Fibroblast of upper back skin (primary cell): ENCODE measurements around the gene IL1RAPL2.
"Not testable (repeated sequence)": the region's sequence is repeated elsewhere in the genome, so short reads cannot be mapped to it uniquely, and the experiment has no call there.

ENCODE experiments used
- DNase-seq: peaks from one replicate; pipeline ENCODE4 v3.0.0-alpha.2; 2013

The IL1RAPL2 gene

DNA sequence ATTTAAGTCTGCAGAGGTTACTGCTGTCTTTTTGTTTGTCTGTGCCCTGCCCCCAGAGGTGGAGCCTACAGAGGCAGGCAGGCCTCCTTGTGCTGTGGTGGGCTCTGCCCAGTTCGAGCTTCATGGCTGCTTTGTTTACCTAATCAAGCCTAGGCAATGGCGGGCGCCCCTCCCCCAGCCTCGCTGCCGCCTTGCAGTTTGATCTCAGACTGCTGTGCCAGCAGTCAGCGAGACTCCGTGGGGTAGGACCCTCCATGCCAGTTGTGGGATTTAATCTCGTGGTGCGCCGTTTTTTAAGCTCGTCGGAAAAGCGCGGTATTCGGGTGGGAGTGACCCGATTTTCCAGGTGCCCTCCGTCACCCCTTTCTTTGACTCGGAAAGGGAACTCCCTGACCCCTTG is 111.5 kb downstream of the IL1RAPL2 start:
- DNase-seq = not testable (repeated sequence)

DNA sequence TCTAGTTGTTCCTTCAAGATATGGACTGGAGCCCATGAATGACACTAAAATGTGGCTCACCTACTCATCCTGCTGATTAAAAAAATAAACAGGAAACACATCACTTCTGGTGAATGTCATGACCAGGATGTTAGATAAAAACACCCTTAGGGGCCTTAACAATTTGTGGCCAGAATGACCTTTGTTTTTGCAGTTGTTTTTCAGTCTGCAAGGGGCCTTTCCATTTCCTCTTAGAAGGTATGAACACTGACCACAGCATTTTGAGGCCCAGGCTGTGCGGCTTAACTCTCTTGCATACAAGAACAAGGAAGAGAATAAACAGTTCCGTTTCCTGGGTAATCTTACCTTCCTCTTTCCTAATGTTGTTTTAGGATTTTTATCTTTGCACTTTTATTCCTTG is 113.2 kb downstream of the IL1RAPL2 start:
- DNase-seq = no peak

DNA sequence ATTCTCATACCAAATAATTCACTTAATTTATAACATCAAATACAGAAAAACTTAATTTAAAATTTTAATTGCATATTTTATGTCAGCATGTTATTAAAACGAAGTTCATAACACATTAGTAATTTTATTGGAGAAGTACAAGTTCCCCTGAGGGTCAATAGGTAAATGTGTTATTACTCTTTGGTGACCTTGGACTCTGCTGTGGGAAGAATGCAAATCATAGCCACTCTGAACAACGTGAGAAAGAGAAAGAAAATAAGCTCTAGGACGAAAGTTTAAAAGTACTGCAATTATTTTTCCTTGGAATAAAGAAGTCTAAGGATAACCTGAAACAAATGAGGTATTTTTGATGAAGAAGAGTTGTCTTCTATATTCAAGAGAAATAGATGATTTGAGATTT is 115.2 kb downstream of the IL1RAPL2 start:
- no peak for DNase-seq

- no peak for DNase-seq
Observed at GRCh38 chrX:104684077-104684476, 118.1 kb downstream of the IL1RAPL2 start.

DNA sequence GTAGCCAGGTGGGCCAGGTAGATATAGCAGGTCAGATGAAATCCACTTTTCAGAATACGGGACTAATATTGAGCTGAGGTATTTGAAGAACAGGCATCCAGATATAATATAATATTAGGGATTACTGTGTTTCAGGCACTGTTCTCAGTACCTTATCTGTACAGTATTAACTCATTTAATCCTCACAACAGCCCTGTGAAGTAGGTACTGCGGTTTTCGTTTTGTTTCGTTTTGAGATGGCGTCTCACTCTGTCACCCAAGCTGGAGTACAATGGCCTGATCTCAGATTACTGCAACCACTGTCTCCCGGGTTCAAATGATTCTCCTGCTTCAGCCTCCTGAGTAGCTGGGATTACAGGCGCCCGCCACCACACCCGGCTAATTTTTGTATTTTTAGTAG is 129.6 kb downstream of the IL1RAPL2 start:
- DNase-seq = no peak

DNA sequence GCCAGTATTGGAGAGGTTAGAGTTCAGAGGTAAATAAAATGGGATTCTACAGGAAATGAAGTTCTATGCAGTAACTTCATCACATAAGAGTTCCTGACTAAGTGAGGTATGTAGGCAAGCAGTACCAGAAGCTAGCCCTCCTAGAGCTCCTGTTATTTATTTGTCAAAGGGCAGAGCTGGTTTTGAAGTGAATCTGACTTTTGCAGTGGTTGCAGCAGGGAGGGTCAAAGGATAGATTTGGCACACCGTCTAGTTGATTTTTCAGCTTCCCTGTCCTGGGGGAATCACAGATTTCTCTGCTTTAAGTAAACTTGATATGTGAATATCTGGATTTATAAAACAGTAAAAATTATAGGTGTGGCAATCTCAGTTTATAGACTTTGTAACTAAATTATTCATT is 130.7 kb downstream of the IL1RAPL2 start:
- no peak for DNase-seq

DNA sequence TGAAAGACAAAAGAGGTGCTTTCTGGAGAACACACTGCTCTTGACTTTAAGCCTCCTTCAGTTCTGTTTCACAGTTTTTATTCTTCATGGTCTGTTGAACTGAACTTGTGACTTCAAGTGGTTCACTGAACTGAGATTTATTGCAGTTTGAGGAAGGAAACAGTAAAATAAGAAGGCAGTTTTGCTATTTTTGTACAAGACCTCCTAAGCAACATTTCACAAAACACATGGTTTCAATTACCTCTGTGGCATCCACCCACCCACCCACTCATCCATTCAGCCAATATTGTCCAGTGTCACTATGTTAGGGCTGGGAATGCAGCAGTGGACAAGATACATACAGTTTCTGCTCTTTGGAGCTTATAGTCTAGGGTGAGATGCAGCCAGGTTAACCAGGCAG is 131.3 kb downstream of the IL1RAPL2 start:
- no peak for DNase-seq

DNA sequence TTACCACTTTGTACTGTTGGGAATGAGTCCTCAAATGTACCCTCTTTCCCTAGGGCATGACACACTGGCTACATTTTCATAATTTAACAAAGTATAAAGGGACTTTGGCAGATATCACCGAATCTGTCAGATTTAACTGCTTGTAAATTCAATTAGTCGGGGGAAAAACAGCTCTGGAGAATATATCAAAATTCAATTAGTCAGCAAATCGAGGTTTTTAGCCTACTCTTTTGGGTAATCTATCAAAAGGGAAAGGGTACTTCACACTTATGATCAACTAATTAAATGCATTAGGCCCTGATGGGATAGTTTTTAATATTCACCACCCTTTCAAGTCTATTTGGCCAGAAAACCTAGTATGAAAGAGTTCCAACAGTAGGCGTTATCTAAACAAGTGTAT is 141.0 kb downstream of the IL1RAPL2 start:
- DNase-seq = no peak

DNA sequence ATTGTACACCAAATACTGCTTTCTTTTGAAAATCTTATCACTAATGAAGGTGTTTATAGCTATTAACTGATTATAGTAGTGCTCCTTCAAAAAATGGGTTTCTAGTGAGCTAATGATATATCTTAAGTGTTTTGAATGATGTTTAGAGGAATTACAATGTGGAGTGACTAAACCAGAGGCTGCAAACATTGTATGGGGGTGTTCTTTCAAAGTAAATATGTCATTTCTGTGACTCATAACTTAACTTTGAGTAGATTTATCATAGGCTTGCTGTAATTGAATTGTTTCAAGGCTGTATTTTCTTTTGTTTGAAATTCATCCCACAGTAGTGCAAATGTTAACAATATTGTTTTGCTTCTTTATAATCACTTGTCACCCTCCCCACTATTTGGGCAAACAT is 141.6 kb downstream of the IL1RAPL2 start:
- no peak for DNase-seq

DNA sequence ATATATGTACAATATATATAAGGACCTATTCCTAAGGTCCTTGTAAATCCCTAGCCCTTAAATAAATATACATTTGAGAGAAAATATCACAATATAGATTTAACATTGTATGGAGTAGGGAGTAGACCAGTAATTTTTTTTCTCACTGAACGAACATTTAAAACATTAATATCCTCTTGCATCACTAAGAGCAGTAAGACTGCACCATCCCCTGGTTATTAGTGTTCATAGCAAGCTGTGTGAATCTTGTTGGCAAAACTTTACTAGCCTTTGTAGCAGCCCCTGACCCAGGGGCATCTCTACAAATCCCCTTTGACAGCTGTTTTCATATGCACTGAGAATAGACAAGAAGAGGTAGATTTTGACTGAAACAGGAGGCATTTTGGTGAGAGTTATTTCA is 146.5 kb downstream of the IL1RAPL2 start:
- DNase-seq = no peak

GRCh38 chrX:104721854-104722253 is 155.9 kb downstream of the IL1RAPL2 start:
- no peak for DNase-seq

- no peak for DNase-seq
Observed at GRCh38 chrX:104728456-104728855, 162.5 kb downstream of the IL1RAPL2 start.

- DNase-seq = no peak
Observed at GRCh38 chrX:104742355-104742754, 176.4 kb downstream of the IL1RAPL2 start.

DNA sequence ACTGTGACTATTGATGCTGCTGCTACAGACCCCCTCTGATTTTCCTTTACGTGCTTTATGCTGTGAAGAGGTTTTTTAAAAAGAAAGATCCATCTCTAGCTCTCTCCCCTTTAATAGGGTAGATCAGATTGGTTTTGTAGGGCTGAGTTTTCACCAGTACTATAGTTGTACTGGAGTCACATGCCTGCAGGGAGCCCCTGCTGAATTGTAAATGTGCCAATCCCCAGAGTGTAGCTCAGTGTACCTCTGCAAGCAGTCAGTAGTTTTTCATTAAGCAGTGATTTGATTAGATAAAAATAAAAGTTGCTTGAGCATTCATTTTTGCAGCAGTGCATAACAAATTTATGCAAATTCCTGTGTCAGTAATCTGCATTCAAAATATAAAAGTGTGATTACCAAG is 179.2 kb downstream of the IL1RAPL2 start:
- no peak for DNase-seq

DNA sequence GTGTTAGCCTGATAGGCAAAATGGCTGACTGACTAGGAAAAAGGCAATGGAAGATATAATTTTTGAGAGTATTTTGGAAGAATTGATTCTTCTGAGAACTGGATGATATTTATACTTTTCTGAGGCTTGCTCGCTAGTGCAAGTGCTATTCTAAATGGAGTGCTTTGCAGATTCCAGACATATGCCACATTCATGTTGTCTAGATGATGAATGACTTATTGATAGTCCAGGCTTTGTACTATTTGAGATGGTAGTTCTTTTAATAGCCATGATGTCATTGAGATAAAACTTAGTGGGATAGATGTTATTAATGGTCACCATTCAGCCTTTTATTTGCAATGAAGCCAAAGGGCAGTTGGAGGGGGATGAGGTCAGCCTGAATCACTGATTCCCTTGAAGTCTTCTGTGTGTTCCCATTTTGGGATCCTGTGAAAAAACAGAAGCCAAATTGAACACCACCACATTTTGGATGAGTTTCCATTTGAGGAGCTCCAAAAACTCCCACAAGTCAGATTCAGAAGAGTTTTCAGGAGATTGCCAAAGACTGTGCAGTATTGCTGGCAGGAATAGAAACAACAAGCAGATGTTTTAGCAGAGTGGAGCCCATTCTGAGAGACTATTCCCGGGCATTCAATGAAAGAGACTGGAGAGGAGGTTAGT is 184.1 kb downstream of the IL1RAPL2 start:
- DNase-seq = peak; percentile 10

DNA sequence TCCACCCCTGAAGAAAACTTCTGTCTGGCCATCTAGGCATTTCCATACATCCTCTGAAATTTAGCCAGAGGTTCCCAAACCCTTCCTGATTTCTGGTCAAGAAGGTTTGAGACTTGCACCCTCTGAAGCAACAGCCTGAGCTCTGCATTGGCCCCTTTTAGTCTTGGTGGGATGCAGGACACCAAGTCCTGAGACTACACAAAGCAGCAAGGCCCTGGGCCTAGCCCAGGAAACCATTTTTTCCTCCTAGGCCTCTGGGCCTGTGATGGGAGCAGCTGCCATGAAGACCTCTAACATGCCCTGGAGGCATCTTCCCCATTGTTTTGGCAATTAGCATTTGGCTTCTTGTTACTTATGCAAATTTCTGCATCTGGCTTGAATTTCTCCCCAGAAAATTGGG is 196.6 kb downstream of the IL1RAPL2 start:
- DNase-seq = no peak

DNA sequence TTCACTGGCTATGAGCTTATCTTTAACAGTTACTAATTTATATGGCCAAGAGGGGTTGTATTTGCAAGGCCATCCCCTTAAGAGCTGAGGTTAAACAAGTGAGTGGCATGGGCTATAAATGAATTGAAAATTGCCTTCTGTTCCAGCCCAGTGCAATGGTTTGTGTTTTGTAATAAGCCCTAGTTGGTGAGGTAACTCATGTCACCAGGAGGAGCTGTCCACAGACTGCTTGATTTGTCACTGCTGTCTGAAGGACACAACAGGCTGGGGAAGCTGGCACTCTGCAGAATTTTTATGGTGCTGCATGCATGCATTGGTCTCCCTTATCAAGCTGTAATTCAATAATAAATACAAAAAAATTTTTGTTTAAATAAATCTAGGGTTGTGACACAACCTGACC is 223.8 kb downstream of the IL1RAPL2 start:
- no peak for DNase-seq

- DNase-seq = no peak
Observed at GRCh38 chrX:104795804-104796203, 229.8 kb downstream of the IL1RAPL2 start.

GRCh38 chrX:104803219-104803618 is 237.2 kb downstream of the IL1RAPL2 start:
- no peak for DNase-seq

DNA sequence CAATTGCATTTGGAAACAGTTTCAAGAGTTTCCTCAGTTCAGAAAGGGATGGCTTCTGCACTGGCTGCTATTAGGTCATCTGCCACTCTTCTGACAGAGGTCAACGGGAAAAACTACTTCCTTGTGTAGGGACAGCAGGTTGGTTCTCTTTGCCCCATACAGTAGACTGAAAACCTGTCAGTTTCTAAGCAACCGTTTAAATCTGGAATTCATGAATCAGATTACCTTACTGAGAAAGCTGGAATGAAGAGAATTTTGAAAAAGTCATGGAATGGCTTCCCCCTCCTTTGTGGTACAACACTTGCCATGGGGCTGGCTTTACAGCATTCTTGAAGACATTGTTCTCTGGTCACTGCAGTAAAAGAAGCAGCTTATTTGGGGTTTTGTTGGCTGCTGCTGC is 240.3 kb downstream of the IL1RAPL2 start:
- no peak for DNase-seq

DNA sequence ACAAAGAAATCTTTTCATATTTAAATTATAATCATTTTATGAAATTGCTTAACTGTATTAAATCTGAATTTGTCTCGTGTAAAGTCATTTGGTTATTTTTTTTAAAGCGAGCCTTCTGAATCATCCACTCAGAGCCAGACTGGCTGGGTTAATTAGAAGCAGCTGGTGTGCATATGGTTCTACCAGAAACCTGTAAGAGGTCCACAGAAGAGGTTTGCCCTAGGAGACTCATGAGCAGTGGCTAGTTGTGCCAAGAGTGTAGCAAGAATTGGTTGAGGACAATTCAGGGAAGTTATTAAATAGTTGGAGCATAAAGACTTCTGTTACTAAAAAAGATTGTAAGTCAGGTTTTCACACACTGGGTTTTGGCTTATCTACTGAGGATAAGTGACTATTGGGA is 267.4 kb downstream of the IL1RAPL2 start:
- peak; percentile 4 for DNase-seq

GRCh38 chrX:104842646-104843045 is 276.6 kb downstream of the IL1RAPL2 start:
- no peak for DNase-seq

DNA sequence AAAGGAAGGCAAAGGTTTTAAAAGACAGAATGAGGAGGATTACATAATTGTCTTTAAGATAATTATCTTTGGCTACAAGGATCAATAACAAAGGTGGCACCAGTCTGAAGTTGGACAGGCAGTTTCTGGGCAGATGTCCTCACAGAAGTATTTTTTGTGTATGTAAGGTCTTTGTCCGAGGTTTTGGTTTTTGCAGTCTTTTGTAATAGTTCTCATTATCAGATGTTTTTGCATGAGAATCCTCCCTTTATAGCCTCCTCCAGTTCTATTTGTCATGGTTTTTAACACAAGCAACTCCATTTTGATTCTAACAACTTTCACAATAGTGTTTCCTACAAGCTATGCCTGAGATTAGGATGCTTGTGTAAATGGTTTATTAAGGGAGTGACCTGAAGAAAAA is 286.2 kb downstream of the IL1RAPL2 start:
- DNase-seq = no peak

GRCh38 chrX:104854188-104854587 is 288.2 kb downstream of the IL1RAPL2 start:
- peak; percentile 12 for DNase-seq

DNA sequence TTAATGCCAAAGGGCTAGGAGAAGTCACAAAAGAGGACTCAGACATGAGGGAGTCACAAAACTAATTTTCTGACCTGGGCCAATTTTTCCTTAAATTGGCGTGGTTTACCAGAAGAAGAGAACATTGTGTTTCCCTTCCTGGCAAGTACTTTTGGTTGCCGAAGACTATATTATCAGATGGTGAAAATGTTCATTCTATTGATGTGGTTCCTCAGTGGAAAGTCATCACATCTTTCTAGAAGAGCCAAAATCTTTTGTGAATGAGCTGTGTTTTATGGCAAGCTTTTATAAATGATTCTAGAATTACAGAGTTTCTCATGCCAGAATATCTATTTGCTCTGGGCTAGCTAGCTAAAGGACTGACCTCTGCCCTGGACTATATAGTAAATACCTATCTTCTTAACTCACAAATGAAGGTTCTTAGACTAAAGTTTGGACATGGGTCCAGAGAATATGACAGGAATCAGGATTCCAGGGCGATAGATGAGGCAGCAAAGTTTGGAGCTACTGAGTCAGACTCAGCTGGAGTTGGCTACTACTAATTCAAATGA is 288.9 kb downstream of the IL1RAPL2 start:
- peak; percentile 8 for DNase-seq
